Measurements from ENCODE around the gene PAK1. TPM values are rescaled to one million over a fixed set of nuclear protein-coding genes. Genes with fewer than 3 reads are reported as not detected.

The PAK1 gene
- total RNA-seq, 1 donor from 2014 or later = 28.2 TPM

DNA sequence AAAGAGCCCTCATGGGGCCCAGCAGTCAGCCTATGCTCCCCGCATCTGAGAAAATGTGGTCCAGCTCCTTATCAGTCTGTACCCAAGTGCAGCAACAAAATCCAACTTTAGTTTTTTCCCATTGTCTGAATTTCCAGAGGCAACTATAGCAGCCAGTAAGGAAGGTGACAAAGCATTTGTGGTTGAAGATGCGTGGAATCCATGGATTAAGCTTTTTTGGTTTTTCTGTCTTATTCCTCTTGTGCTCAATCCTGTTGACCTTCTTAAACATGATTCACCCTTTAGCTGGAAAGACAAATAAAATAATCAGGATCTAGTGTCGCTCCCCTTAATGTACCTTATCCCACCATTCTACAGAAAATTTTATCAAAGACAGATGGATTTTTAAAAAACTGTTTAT is 186.8 kb downstream of the PAK1 start:
- Histone ChIP-seq H3K9me3 (no peaks in the 10 kb centered on the region), H3K27ac (no peak overlapping the region), H3K4me3 (no peak overlapping the region), H3K4me1 (no peaks in the 10 kb centered on the region), H3K36me3 (no peaks in the 10 kb centered on the region), H3K27me3 (peaks cover 4% of the 10 kb centered on the region)
- intact Hi-C loops (cut with DNase I) = no loop called here
- TF ChIP-seq CTCF (IDR thresholded peaks at IDR 0.05) = no peak
- no peak for DNase-seq
- ATAC-seq = no peak

GRCh38 chr11:77284476-77285468 is 189.1 kb downstream of the PAK1 start:
- no peak for TF ChIP-seq CTCF (IDR thresholded peaks at IDR 0.05)
- ATAC-seq (no peak), DNase-seq (no peak)
- Histone ChIP-seq H3K9me3 (no peaks in the 10 kb centered on the region), H3K4me1 (no peaks in the 10 kb centered on the region), H3K27ac (no peak overlapping the region), H3K4me3 (no peak overlapping the region), H3K27me3 (peaks cover 4% of the 10 kb centered on the region), H3K36me3 (no peaks in the 10 kb centered on the region)
- intact Hi-C loops (cut with DNase I) = no loop called here

DNA sequence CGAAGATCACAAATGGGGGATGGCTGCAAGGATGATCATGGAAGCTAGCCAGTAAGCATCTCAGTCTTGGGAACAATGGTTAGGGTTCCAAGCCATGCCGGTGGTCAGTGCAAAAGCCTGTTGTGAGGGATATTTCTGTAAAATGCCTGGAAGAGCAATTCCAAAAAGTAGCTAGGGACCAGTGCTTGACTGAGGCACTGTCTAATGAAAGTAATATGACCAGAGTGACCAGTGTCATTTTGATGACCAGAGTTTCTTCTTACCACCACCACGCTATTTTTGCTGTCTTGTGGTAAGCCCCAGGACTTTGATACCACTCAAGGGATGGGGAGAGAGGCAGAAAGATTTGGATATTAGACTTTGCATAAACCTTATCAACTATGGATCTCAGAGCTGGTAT is 190.8 kb downstream of the PAK1 start:
- intact Hi-C loops (cut with DNase I) = no loop called here
- ATAC-seq = no peak
- no peaks in the 10 kb centered on the region for H3K9me3 ChIP-seq
- H3K27me3 ChIP-seq = peaks cover 4% of the 10 kb centered on the region
- no peaks in the 10 kb centered on the region for H3K36me3 ChIP-seq
- TF ChIP-seq CTCF (IDR thresholded peaks at IDR 0.05) = no peak
- no peak overlapping the region for H3K27ac ChIP-seq
- H3K4me3 ChIP-seq = no peak overlapping the region
- H3K4me1 ChIP-seq = no peaks in the 10 kb centered on the region
- no peak for DNase-seq

GRCh38 chr11:77278595-77279506 is 195.0 kb downstream of the PAK1 start:
- intact Hi-C loops (cut with DNase I) = no loop called here
- H3K36me3 ChIP-seq = no peaks in the 10 kb centered on the region
- H3K4me1 ChIP-seq = no peaks in the 10 kb centered on the region
- no peak overlapping the region for H3K27ac ChIP-seq
- TF ChIP-seq CTCF (IDR thresholded peaks at IDR 0.05) = no peak
- peaks cover 4% of the 10 kb centered on the region for H3K27me3 ChIP-seq
- ATAC-seq = no peak
- H3K9me3 ChIP-seq = no peaks in the 10 kb centered on the region
- no peak overlapping the region for H3K4me3 ChIP-seq
- DNase-seq = no peak

- Histone ChIP-seq H3K36me3 (no peaks in the 10 kb centered on the region), H3K4me1 (no peaks in the 10 kb centered on the region), H3K4me3 (no peak overlapping the region), H3K27ac (no peak overlapping the region), H3K9me3 (no peaks in the 10 kb centered on the region), H3K27me3 (no peaks in the 10 kb centered on the region)
- no peak for TF ChIP-seq CTCF (IDR thresholded peaks at IDR 0.05)
- intact Hi-C loops (cut with DNase I) = no loop called here
- DNase-seq (no peak), ATAC-seq (no peak)
These were observed 197.6 kb downstream of the PAK1 start for GRCh38 chr11:77276271-77276670.

Other genes starting within 250 kb of the PAK1 start
- gene GDPD4, start 172.4 kb downstream of the PAK1 start, total RNA-seq = not detected
- 0.61 TPM for gene AQP11, start 115.9 kb upstream of the PAK1 start, total RNA-seq
- gene CLNS1A, start 163.7 kb upstream of the PAK1 start, total RNA-seq = 64.5 TPM